Measurements from ENCODE around the gene CAMKK1. TPM values are rescaled to one million over a fixed set of nuclear protein-coding genes. Genes with fewer than 3 reads are reported as not detected.

Gene CAMKK1
- total and polyA plus RNA-seq, 9 of the 15 experiments (the other 6 are each of a cell fraction or from before 2014, with no cell fraction given): 0.34 to 7.5 (median 4.9) TPM

DNA sequence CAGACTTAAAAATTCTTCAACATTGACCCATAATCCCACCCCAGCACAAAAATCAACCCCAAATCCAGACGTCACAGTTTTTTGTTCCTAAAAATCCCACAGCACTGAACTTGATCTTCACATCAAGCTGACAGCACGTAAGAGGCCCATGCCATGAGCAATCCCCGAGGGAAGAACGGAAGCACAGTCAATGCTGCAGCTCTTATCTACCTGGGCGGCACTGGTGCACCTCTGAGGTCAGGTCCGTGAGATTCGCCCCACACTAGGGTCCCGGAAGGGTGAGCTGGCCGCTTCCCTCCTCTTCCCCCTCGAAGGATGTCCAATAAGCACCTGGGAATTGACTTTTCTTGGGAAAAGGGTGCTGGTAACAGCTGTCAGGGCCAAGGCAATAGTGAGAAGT lies 80.6 kb downstream of the CAMKK1 start:
- intact Hi-C loops (cut with micrococcal nuclease): no loop called here
- H3K79me2 ChIP-seq (ENCODE audit: control insufficient read depth, insufficient read depth, low read length): no peaks in the 10 kb centered on the region
- no peaks in the 10 kb centered on the region for H3K9me3 ChIP-seq (replicated peaks; ENCODE audit: control insufficient read depth, insufficient read depth, low read depth, low read length)
- WGBS (ENCODE audit: insufficient coverage, low coverage, missing lambda C conversion rate): 81% methylated on average over 4 of the region's 10 CpGs
- DNase-seq (ENCODE audit: extremely low read depth in 1 of 4, low spot score in 3 of 4): no peak
- no peaks in the 10 kb centered on the region for H3K9me1 ChIP-seq (ENCODE audit: control insufficient read depth, insufficient read depth, low read length)
- no peak overlapping the region for H3K27ac ChIP-seq (ENCODE audit: extremely low read depth, low read depth, low read length)
- no peak for FAIRE-seq
- TF ChIP-seq STAG1 (CRISPR knock-in tag; IDR thresholded peaks at IDR 0.05; ENCODE audit: borderline replicate concordance) (no peak), ELF2 (CRISPR knock-in tag; IDR thresholded peaks at IDR 0.05) (no peak), HMG20B (CRISPR knock-in tag; IDR thresholded peaks at IDR 0.05) (no peak), ATF1 (CRISPR knock-in tag; IDR thresholded peaks at IDR 0.05) (no peak), ATF1 (tag; IDR thresholded peaks at IDR 0.05) (no peak), KAT2B (IDR thresholded peaks at IDR 0.05; ENCODE audit: low read depth, low read length) (no peak), ZNF79 (CRISPR knock-in tag; IDR thresholded peaks at IDR 0.05; ENCODE audit: low read depth) (no peak), MIER1 (IDR thresholded peaks at IDR 0.05; ENCODE audit: low read depth) (no peak), ZNF274 (IDR thresholded peaks at IDR 0.05; ENCODE audit: borderline replicate concordance, low read depth, low read length) (no peak), KLF10 (CRISPR knock-in tag; IDR thresholded peaks at IDR 0.05) (no peak), NFE2 (IDR thresholded peaks at IDR 0.05; ENCODE audit: low read depth) (no peak), SUPT5H (IDR thresholded peaks at IDR 0.05) (no peak), ZNF184 (CRISPR knock-in tag; IDR thresholded peaks at IDR 0.05) (no peak), HNRNPH1 (optimal IDR thresholded peaks at IDR 0.05; ENCODE audit: low read depth, low read length) (no peak), ZC3H4 (CRISPR knock-in tag; IDR thresholded peaks at IDR 0.05; ENCODE audit: borderline replicate concordance) (no peak), HEY1 (CRISPR knock-in tag; IDR thresholded peaks at IDR 0.05; ENCODE audit: borderline replicate concordance) (no peak), ELF4 (CRISPR knock-in tag; IDR thresholded peaks at IDR 0.05) (no peak)
- TF ChIP-seq, protein P1, sequence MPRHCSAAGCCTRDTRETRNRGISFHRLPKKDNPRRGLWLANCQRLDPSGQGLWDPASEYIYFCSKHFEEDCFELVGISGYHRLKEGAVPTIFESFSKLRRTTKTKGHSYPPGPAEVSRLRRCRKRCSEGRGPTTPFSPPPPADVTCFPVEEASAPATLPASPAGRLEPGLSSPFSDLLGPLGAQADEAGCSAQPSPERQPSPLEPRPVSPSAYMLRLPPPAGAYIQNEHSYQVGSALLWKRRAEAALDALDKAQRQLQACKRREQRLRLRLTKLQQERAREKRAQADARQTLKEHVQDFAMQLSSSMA (CRISPR knock-in tag; IDR thresholded peaks at IDR 0.05): no peak
- TF ChIP-seq, protein P2, sequence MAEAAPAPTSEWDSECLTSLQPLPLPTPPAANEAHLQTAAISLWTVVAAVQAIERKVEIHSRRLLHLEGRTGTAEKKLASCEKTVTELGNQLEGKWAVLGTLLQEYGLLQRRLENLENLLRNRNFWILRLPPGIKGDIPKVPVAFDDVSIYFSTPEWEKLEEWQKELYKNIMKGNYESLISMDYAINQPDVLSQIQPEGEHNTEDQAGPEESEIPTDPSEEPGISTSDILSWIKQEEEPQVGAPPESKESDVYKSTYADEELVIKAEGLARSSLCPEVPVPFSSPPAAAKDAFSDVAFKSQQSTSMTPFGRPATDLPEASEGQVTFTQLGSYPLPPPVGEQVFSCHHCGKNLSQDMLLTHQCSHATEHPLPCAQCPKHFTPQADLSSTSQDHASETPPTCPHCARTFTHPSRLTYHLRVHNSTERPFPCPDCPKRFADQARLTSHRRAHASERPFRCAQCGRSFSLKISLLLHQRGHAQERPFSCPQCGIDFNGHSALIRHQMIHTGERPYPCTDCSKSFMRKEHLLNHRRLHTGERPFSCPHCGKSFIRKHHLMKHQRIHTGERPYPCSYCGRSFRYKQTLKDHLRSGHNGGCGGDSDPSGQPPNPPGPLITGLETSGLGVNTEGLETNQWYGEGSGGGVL (CRISPR knock-in tag; IDR thresholded peaks at IDR 0.05): no peak
- no peaks in the 10 kb centered on the region for H3K27me3 ChIP-seq (ENCODE audit: control insufficient read depth in 2 of 2, insufficient read depth in 2 of 2, low read length in 2 of 2)
- no peaks in the 10 kb centered on the region for H4K20me1 ChIP-seq (replicated peaks; ENCODE audit: control insufficient read depth, insufficient read depth, low read length)
- H3K36me3 ChIP-seq (ENCODE audit: control insufficient read depth, insufficient read depth, low read length): peaks cover 80% of the 10 kb centered on the region
- H2AFZ ChIP-seq (ENCODE audit: low read depth, low read length): no peak overlapping the region
- no peak for ATAC-seq
- H3K4me1 ChIP-seq (replicated peaks in 1 of 2; ENCODE audit: control insufficient read depth in 2 of 2, insufficient read depth in 2 of 2, low read length in 2 of 2): no peaks in the 10 kb centered on the region; a peak in 1 of 5 replicates
- ChIA-PET POLR2A (interaction anchor here (1.0 kb wide), 1 partner anchor 12 kb away, joined by 3 read pairs; the partner anchor contains the start of gene ITGAE), CTCF (ENCODE audit: low intra/inter-chr PET ratio) (no interaction called here)
- TSS peak; percentile 35 for BruUV-seq (replicated peaks)
- in situ Hi-C loops (cut with MboI): no loop called here
- no peak overlapping the region for H3K4me2 ChIP-seq (ENCODE audit: insufficient read depth, low read length)
- H3K4me3 ChIP-seq: no peak overlapping the region
- H3K9ac ChIP-seq (ENCODE audit: insufficient read depth in 1 of 2, low read depth in 2 of 2, low read length in 2 of 2): no peak overlapping the region
